Upper lobe of left lung (tissue), 4 donors: ENCODE data around the gene SCGB3A1.

Experiments
- EP300 ChIP-seq, 4 donors: sonication (generic); formaldehyde crosslinking; IDR thresholded peaks; one replicate each; pipeline ENCODE4 v1.5.1; 2017; ENCODE audit warnings: antibody characterized with exemption in 4 of 4, control low read depth in 2 of 4
- POLR2A ChIP-seq, 4 donors: fragments of 450-650 bp; IDR thresholded peaks; one replicate each; pipeline ENCODE4 v1.5.1; 2016 to 2017; ENCODE audit warnings: antibody characterized with exemption in 4 of 4, mild to moderate bottlenecking in 2 of 4
- POLR2AphosphoS5 ChIP-seq, 2 donors: sonication (generic); formaldehyde crosslinking; IDR thresholded peaks; one replicate each; pipeline ENCODE4 v1.5.1; 2017; ENCODE audit warnings: antibody characterized with exemption in 2 of 2
- TF ChIP-seq, protein P1 (sequence below), 6 experiments: fragments of 450-650 bp in 4 of 6; fragments of 200-600 bp in 2 of 6; sonication (generic) in 2 of 6; IDR thresholded peaks; one replicate each; pipeline ENCODE4 v1.5.1; 2016 to 2019; ENCODE audit warnings: antibody characterized with exemption in 6 of 6

DNA sequence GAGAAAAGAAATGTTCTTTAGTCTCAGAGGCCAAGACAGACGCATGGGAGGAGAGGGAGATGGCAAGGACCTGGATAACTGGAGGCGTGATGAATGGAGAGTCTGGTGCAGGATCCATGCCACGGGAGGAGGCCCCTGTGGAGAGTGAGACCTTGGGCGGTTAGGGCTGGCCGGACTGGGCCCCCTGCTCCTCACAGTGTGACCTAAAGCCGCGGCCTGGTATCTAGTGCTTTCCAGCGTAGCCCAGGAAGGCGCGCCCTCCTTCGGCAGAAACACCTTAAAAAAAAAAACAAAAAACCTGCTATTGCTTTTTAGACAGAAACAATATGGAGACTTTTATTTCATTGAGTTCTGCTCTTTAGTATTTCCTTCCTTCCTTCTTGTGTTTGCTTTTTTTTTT is 33.1 kb downstream of the SCGB3A1 start:
- TF ChIP-seq POLR2AphosphoS5 (IDR thresholded peaks at IDR 0.05) (no peak), POLR2A (IDR thresholded peaks at IDR 0.05) (no peak), EP300 (IDR thresholded peaks at IDR 0.05) (no peak)
- TF ChIP-seq, protein P1, sequence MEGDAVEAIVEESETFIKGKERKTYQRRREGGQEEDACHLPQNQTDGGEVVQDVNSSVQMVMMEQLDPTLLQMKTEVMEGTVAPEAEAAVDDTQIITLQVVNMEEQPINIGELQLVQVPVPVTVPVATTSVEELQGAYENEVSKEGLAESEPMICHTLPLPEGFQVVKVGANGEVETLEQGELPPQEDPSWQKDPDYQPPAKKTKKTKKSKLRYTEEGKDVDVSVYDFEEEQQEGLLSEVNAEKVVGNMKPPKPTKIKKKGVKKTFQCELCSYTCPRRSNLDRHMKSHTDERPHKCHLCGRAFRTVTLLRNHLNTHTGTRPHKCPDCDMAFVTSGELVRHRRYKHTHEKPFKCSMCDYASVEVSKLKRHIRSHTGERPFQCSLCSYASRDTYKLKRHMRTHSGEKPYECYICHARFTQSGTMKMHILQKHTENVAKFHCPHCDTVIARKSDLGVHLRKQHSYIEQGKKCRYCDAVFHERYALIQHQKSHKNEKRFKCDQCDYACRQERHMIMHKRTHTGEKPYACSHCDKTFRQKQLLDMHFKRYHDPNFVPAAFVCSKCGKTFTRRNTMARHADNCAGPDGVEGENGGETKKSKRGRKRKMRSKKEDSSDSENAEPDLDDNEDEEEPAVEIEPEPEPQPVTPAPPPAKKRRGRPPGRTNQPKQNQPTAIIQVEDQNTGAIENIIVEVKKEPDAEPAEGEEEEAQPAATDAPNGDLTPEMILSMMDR (IDR thresholded peaks at IDR 0.05), result no peak
